Measurements from ENCODE around the gene FATE1.

The FATE1 gene

GRCh38 chrX:151765026-151765425 is 49.2 kb downstream of the FATE1 start:
- no peak overlapping the region for H3K9ac ChIP-seq
- H4K20me1 ChIP-seq (ENCODE audit: insufficient read depth), result no peaks in the 10 kb centered on the region
- H3K4me2 ChIP-seq, result no peak overlapping the region
- TF ChIP-seq CTCF (conservative IDR thresholded peaks at IDR 0.05; ENCODE audit: low read depth, low read length), result no peak
- H3K79me2 ChIP-seq (ENCODE audit: insufficient read depth, low read depth), result no peaks in the 10 kb centered on the region
- no peak overlapping the region for H3K27ac ChIP-seq
- no peak overlapping the region for H3K4me3 ChIP-seq (IDR thresholded peaks at IDR 0.05; ENCODE audit: insufficient read depth, low read depth, low read length)
- H3K4me1 ChIP-seq (ENCODE audit: low read depth, poor library complexity, severe bottlenecking), result no peaks in the 10 kb centered on the region
- H2AFZ ChIP-seq (ENCODE audit: low read depth), result no peak overlapping the region
- H3K36me3 ChIP-seq (ENCODE audit: insufficient read depth), result no peaks in the 10 kb centered on the region
- no peaks in the 10 kb centered on the region for H3K27me3 ChIP-seq (ENCODE audit: insufficient read depth, low read depth)

DNA sequence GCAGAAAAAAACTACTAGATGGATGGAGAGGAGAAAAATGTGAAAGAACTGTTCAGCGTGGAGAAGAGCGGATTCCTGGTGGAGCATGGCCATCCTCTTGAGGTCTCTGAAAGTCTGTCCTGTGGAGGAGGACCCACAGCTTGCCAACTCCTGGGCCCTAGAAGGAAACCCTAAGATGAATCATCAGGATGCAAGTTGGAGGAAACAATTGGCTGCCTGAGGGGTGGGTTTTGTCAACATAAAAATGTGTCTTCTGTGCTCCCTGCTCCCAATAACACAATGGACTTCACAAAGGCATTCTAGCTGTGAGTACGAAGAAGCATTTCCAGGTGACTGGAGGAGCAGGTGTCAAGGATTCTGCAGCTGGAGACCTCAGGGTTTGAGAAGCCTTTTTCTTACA is 55.9 kb downstream of the FATE1 start:
- Histone ChIP-seq H3K27ac (no peak overlapping the region), H3K36me3 (ENCODE audit: insufficient read depth) (no peaks in the 10 kb centered on the region), H3K27me3 (ENCODE audit: insufficient read depth, low read depth) (no peaks in the 10 kb centered on the region), H2AFZ (ENCODE audit: low read depth) (no peak overlapping the region), H3K9ac (no peak overlapping the region), H3K79me2 (ENCODE audit: insufficient read depth, low read depth) (no peaks in the 10 kb centered on the region), H3K4me1 (ENCODE audit: low read depth, poor library complexity, severe bottlenecking) (no peaks in the 10 kb centered on the region), H3K4me2 (no peak overlapping the region), H4K20me1 (ENCODE audit: insufficient read depth) (no peaks in the 10 kb centered on the region), H3K4me3 (IDR thresholded peaks at IDR 0.05; ENCODE audit: insufficient read depth, low read depth, low read length) (no peak overlapping the region)
- TF ChIP-seq CTCF (conservative IDR thresholded peaks at IDR 0.05; ENCODE audit: low read depth, low read length), result no peak

All from KMS-11 (cell line).